Measurements from ENCODE around the gene DGKE.

Gene DGKE

GRCh38 chr17:56887552-56888467 is 53.9 kb downstream of the DGKE start:
- no peak for DNase-seq (ENCODE audit: extremely low read depth in 1 of 2, low read depth in 1 of 2)

GRCh38 chr17:56890390-56890789 is 56.4 kb downstream of the DGKE start:
- DNase-seq (ENCODE audit: extremely low read depth in 1 of 2, low read depth in 1 of 2): no peak

- no peak for DNase-seq (ENCODE audit: extremely low read depth in 1 of 2, low read depth in 1 of 2)
These were observed 57.1 kb downstream of the DGKE start for GRCh38 chr17:56890906-56891674.

GRCh38 chr17:56891751-56892150 is 57.8 kb downstream of the DGKE start:
- peak in 1 of 2 donors; percentile 34 for DNase-seq (ENCODE audit: extremely low read depth in 1 of 2, low read depth in 1 of 2)

- DNase-seq (ENCODE audit: extremely low read depth in 1 of 2, low read depth in 1 of 2): no peak
These were observed 58.4 kb downstream of the DGKE start for GRCh38 chr17:56892333-56892732.

- DNase-seq (ENCODE audit: extremely low read depth in 1 of 2, low read depth in 1 of 2): no peak
These were observed 59.6 kb downstream of the DGKE start for GRCh38 chr17:56893503-56893902.

GRCh38 chr17:56894859-56895455 is 61.0 kb downstream of the DGKE start:
- no peak for DNase-seq (ENCODE audit: extremely low read depth in 1 of 2, low read depth in 1 of 2)

GRCh38 chr17:56896217-56896967 is 62.4 kb downstream of the DGKE start:
- no peak for DNase-seq (ENCODE audit: extremely low read depth in 1 of 2, low read depth in 1 of 2)

GRCh38 chr17:56896968-56897359 is 63.0 kb downstream of the DGKE start:
- no peak for DNase-seq (ENCODE audit: extremely low read depth in 1 of 2, low read depth in 1 of 2)

- no peak for DNase-seq (ENCODE audit: extremely low read depth in 1 of 2, low read depth in 1 of 2)
These were observed 63.9 kb downstream of the DGKE start for GRCh38 chr17:56897646-56898424.

GRCh38 chr17:56898874-56899273 is 64.9 kb downstream of the DGKE start:
- DNase-seq (ENCODE audit: extremely low read depth in 1 of 2, low read depth in 1 of 2): no peak

GRCh38 chr17:56899403-56899802 is 65.5 kb downstream of the DGKE start:
- DNase-seq (ENCODE audit: extremely low read depth in 1 of 2, low read depth in 1 of 2): no peak

- no peak for DNase-seq (ENCODE audit: extremely low read depth in 1 of 2, low read depth in 1 of 2)
These were observed 68.4 kb downstream of the DGKE start for GRCh38 chr17:56902348-56902747.

- DNase-seq (ENCODE audit: extremely low read depth in 1 of 2, low read depth in 1 of 2): no peak
These were observed 69.6 kb downstream of the DGKE start for GRCh38 chr17:56903560-56903959.

GRCh38 chr17:56908001-56908542 is 74.1 kb downstream of the DGKE start:
- DNase-seq (ENCODE audit: extremely low read depth in 1 of 2, low read depth in 1 of 2): no peak

- no peak for DNase-seq (ENCODE audit: extremely low read depth in 1 of 2, low read depth in 1 of 2)
These were observed 76.0 kb downstream of the DGKE start for GRCh38 chr17:56909742-56910508.

- no peak for DNase-seq (ENCODE audit: extremely low read depth in 1 of 2, low read depth in 1 of 2)
These were observed 76.7 kb downstream of the DGKE start for GRCh38 chr17:56910509-56911235.
